Sigmoid colon (tissue), 7 donors: ENCODE data around the gene DAAM1. TPM values are rescaled to one million over a fixed set of nuclear protein-coding genes. Genes with fewer than 3 reads are reported as not detected.
A peak's percentile ranks its signal among the peaks of the same experiment; 100 is the strongest.

Experiments used
- DNase-seq: peaks from one replicate; pipeline ENCODE4 v3.0.0-alpha.2; 2019
- H3K27ac ChIP-seq, 4 donors: fragments of 200-600 bp; sonication (generic); one replicate each; pipeline ENCODE4 v1.5.1; 2016 to 2019; ENCODE audit warnings: mild to moderate bottlenecking in 1 of 4
- H3K27me3 ChIP-seq, 3 donors: fragments of 200-600 bp; sonication (generic); one replicate each; pipeline ENCODE4 v1.5.1; 2019; ENCODE audit warnings: mild to moderate bottlenecking in 1 of 3
- H3K36me3 ChIP-seq, 4 donors: fragments of 200-600 bp; sonication (generic); one replicate each; pipeline ENCODE4 v1.5.1; 2016 to 2019
- H3K4me1 ChIP-seq, 4 donors: fragments of 200-600 bp; sonication (generic); one replicate each; pipeline ENCODE4 v1.5.1; 2017 to 2019
- H3K4me3 ChIP-seq, 4 donors: fragments of 200-600 bp; sonication (generic); one replicate each; pipeline ENCODE4 v1.5.1; 2017 to 2019; ENCODE audit warnings: mild to moderate bottlenecking in 2 of 4, moderate library complexity in 1 of 4
- H3K9me3 ChIP-seq, 4 donors: fragments of 200-600 bp in 3 of 4; sonication (generic) in 3 of 4; one replicate each; pipeline versions ENCODE4 v1.5.1 to v1.6.1; 2013 to 2019
- EP300 ChIP-seq, 4 donors: sonication (generic); formaldehyde crosslinking; IDR thresholded peaks; one replicate each; pipeline ENCODE4 v1.6.1; 2017; ENCODE audit warnings: antibody characterized with exemption in 4 of 4
- POLR2A ChIP-seq, 2 donors: fragments of 450-650 bp; IDR thresholded peaks; one replicate each; pipeline ENCODE4 v1.6.1; 2016; ENCODE audit warnings: antibody characterized with exemption in 2 of 2, mild to moderate bottlenecking in 2 of 2, moderate library complexity in 2 of 2
- POLR2AphosphoS5 ChIP-seq, 4 donors: sonication (generic); formaldehyde crosslinking; IDR thresholded peaks; one replicate each; pipeline ENCODE4 v1.6.1; 2017; ENCODE audit warnings: antibody characterized with exemption in 4 of 4
- WGBS, 2 donors: extraction: QIAGEN DNeasy Blood & Tissue Kit; methylation state at CpG; one replicate each; pipeline ENCODE4 v1.1.7; 2013; 5-methylcytosine and 5-hydroxymethylcytosine counted together
- intact Hi-C: fragments of 100-400 bp; cut with DNase I; formaldehyde crosslinking; loops from one replicate; pipeline ENCODE4 v1.15.1; 2023
- polyA plus RNA-seq, 3 donors: library from polyadenylated mRNA; stranded (reverse); fragments of 200-250 nt; gene quantifications; one replicate each; pipeline ENCODE4 v1.2.3, GENCODE V29; 2013
- total RNA-seq, 4 donors: library from RNA; depleted of rRNA; stranded (reverse); fragments of >200 nt; gene quantifications; one replicate each; pipeline ENCODE4 v1.1.0, GENCODE V29; 2016
- TF ChIP-seq, protein P1 (sequence below), 4 experiments: fragments of 450-650 bp in 3 of 4; fragments of 200-600 bp in 1 of 4; IDR thresholded peaks; one replicate each; pipeline ENCODE4 v1.5.1; 2016 to 2019; ENCODE audit warnings: antibody characterized with exemption in 4 of 4, mild to moderate bottlenecking in 3 of 4, moderate library complexity in 2 of 4
- donor health status: healthy with polysubstance abuse.
- donor health status: Bipolar disorder and iron deficiency.
- donor health status: healthy.

DAAM1 gene
- total and polyA plus RNA-seq, 7 donors: 11.4 to 77.8 (median 47.5) TPM

- peaks cover 0 to 24% (median 10%) of the 10 kb centered on the region in 4 donors for H3K4me1 ChIP-seq
- no peak for DNase-seq
- WGBS, 2 donors: 20 to 63% methylated on average over 7 of the region's 7 CpGs
- H3K27me3 ChIP-seq: no peaks in the 10 kb centered on the region
- no peaks in the 10 kb centered on the region for H3K9me3 ChIP-seq
- intact Hi-C loops: no loop called here
- H3K27ac ChIP-seq: peak overlapping the region in 1 of 4 donors; percentile 4
- no peak overlapping the region for H3K4me3 ChIP-seq
- peaks cover 0 to 38% (median 12%) of the 10 kb centered on the region in 4 donors for H3K36me3 ChIP-seq
- TF ChIP-seq EP300 (IDR thresholded peaks at IDR 0.05) (no peak), POLR2AphosphoS5 (IDR thresholded peaks at IDR 0.05) (no peak)
- TF ChIP-seq, protein P1, sequence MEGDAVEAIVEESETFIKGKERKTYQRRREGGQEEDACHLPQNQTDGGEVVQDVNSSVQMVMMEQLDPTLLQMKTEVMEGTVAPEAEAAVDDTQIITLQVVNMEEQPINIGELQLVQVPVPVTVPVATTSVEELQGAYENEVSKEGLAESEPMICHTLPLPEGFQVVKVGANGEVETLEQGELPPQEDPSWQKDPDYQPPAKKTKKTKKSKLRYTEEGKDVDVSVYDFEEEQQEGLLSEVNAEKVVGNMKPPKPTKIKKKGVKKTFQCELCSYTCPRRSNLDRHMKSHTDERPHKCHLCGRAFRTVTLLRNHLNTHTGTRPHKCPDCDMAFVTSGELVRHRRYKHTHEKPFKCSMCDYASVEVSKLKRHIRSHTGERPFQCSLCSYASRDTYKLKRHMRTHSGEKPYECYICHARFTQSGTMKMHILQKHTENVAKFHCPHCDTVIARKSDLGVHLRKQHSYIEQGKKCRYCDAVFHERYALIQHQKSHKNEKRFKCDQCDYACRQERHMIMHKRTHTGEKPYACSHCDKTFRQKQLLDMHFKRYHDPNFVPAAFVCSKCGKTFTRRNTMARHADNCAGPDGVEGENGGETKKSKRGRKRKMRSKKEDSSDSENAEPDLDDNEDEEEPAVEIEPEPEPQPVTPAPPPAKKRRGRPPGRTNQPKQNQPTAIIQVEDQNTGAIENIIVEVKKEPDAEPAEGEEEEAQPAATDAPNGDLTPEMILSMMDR (IDR thresholded peaks at IDR 0.05): peak in 1 of 4 experiments; percentile 24
Observed at GRCh38 chr14:59262717-59263454, 74.4 kb downstream of the DAAM1 start.

DNA sequence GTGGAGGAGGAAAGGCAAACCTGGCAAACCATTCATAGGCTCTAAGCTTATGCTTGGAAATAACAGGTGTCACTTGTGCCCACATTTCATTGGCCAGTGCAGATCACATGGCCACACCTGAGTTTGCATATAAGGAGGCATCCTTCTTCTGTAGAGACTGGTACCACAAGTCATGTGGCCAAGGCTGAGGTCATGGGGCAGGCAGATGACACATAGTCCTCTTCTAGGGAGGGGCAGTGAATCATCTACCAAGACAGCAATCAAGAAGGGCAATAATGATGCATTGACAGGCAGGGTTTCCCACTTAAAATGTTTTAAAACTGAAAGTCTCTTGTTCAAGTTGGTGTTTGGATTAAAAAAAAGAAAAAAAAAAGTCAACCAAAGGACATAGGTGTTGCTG is 77.3 kb downstream of the DAAM1 start:
- no peak for TF ChIP-seq POLR2AphosphoS5 (IDR thresholded peaks at IDR 0.05)
- TF ChIP-seq POLR2A (IDR thresholded peaks at IDR 0.05): no peak
- TF ChIP-seq, protein P1 (IDR thresholded peaks at IDR 0.05): no peak
- TF ChIP-seq EP300 (IDR thresholded peaks at IDR 0.05): no peak
- Histone ChIP-seq H3K4me3 (no peak overlapping the region), H3K9me3 (no peaks in the 10 kb centered on the region), H3K4me1 (peaks cover 0 to 18% (median 8%) of the 10 kb centered on the region in 4 donors), H3K27ac (no peak overlapping the region), H3K27me3 (no peaks in the 10 kb centered on the region), H3K36me3 (peaks cover 0 to 44% (median 12%) of the 10 kb centered on the region in 4 donors)
- intact Hi-C loops: no loop called here
- DNase-seq: no peak

DNA sequence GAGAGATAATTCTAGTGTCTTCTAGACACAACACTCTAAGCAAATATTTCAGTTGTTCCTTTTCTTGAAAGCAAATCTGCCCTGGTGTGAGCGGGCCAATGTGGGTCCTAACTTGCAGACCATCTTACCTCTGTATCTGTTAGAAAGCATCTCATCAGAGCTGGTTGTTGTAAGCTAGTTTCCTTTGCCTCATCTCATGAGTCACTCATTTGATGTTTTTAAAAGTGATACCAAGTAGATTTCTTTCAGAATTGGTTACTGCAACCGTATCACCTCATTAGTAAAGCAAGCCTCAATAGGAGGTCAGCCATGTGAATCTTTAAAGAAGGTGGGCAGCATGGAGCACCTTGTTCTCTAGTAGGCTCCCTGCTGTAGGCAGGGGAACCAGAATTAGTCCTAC is 78.6 kb downstream of the DAAM1 start:
- Histone ChIP-seq H3K4me1 (peaks cover 0 to 27% (median 14%) of the 10 kb centered on the region in 4 donors), H3K27ac (no peak overlapping the region), H3K36me3 (peaks cover 0 to 44% (median 12%) of the 10 kb centered on the region in 4 donors), H3K27me3 (no peaks in the 10 kb centered on the region), H3K9me3 (no peaks in the 10 kb centered on the region), H3K4me3 (no peak overlapping the region)
- intact Hi-C loops: no loop called here
- no peak for DNase-seq
- TF ChIP-seq POLR2AphosphoS5 (IDR thresholded peaks at IDR 0.05): no peak
- TF ChIP-seq, protein P1 (IDR thresholded peaks at IDR 0.05): no peak
- TF ChIP-seq POLR2A (IDR thresholded peaks at IDR 0.05): no peak
- TF ChIP-seq EP300 (IDR thresholded peaks at IDR 0.05): no peak
- WGBS, 2 donors: 94 to 95% methylated on average over 2 of the region's 2 CpGs

GRCh38 chr14:59268011-59268410 is 79.5 kb downstream of the DAAM1 start:
- 94 to 95% methylated on average over 10 of the region's 10 CpGs for WGBS, 2 donors
- H3K27me3 ChIP-seq: no peaks in the 10 kb centered on the region
- peaks cover 0 to 44% (median 12%) of the 10 kb centered on the region in 4 donors for H3K36me3 ChIP-seq

More at GRCh38 chr14:59268011-59268410, 79.5 kb downstream of the DAAM1 start:
- H3K4me1 ChIP-seq: peaks cover 0 to 29% (median 19%) of the 10 kb centered on the region in 4 donors
- H3K9me3 ChIP-seq: no peaks in the 10 kb centered on the region
- intact Hi-C loops: no loop called here
- no peak overlapping the region for H3K4me3 ChIP-seq
- DNase-seq: no peak
- TF ChIP-seq, protein P1 (IDR thresholded peaks at IDR 0.05): no peak
- TF ChIP-seq POLR2A (IDR thresholded peaks at IDR 0.05) (no peak), EP300 (IDR thresholded peaks at IDR 0.05) (no peak), POLR2AphosphoS5 (IDR thresholded peaks at IDR 0.05) (no peak)
- no peak overlapping the region for H3K27ac ChIP-seq
